Naive thymus-derived CD8-positive, alpha-beta T cell (primary cell): Measurements from ENCODE around the gene AP1AR. TPM values are rescaled to one million over a fixed set of nuclear protein-coding genes. Genes with fewer than 3 reads are reported as not detected.
"Not testable (repeated sequence)": the region's sequence is repeated elsewhere in the genome, so short reads cannot be mapped to it uniquely, and the experiment has no call there.

Experiments used
- ATAC-seq, 2 donors: fragments of 150-1000 bp; cut with Tn5 transposase in 1 of 2; sonication (Bioruptor Pico), chemical (Tn5 transposase) in 1 of 2; 1 replicate in 1 of 2; 2 replicates in 1 of 2; pipeline ENCODE4 v1.10.0; 2021; ENCODE audit warnings: mild to moderate bottlenecking in 2 of 2, moderate library complexity in 2 of 2
- POLR2A ChIA-PET: fragments of 350-600 bp; sonication (Branson Sonifier 250); formaldehyde crosslinking; loops from one replicate; lab custom pipeline; 2021; ENCODE audit warnings: antibody characterized with exemption; lab: Charles Lee
- DNase-seq, 10 donors: peaks; one replicate each; pipeline versions ENCODE4 v3.0.0 to v3.0.0-alpha.2; 2020 to 2022
- H3K27ac Mint-ChIP-seq, 10 donors: one replicate each; pipeline ENCODE4 v1.8.0; 2020 to 2022; ENCODE audit warnings: mild to moderate bottlenecking in 10 of 10, mixed read lengths in 10 of 10, moderate library complexity in 4 of 10, inconsistent platforms in 1 of 10
- H3K27me3 Mint-ChIP-seq, 5 donors: one replicate each; pipeline ENCODE4 v1.8.0; 2021 to 2022; ENCODE audit warnings: mixed read lengths in 5 of 5
- H3K36me3 Mint-ChIP-seq, 3 donors: one replicate each; pipeline ENCODE4 v1.8.0; 2020 to 2022; ENCODE audit warnings: mixed read lengths in 3 of 3, mild to moderate bottlenecking in 2 of 3, inconsistent platforms in 1 of 3
- H3K4me1 Mint-ChIP-seq, 4 donors: one replicate each; pipeline ENCODE4 v1.8.0; 2021 to 2022; ENCODE audit warnings: mixed read lengths in 4 of 4
- H3K4me3 Mint-ChIP-seq, 10 donors: one replicate each; pipeline ENCODE4 v1.8.0; 2020 to 2022; ENCODE audit warnings: mild to moderate bottlenecking in 10 of 10, mixed read lengths in 10 of 10, moderate library complexity in 6 of 10, inconsistent platforms in 1 of 10
- H3K9me3 Mint-ChIP-seq, 9 donors: one replicate each; pipeline ENCODE4 v1.8.0; 2020 to 2022; ENCODE audit warnings: mixed read lengths in 9 of 9, mild to moderate bottlenecking in 3 of 9, inconsistent platforms in 1 of 9, moderate library complexity in 1 of 9
- polyA plus RNA-seq, 3 donors: library from polyadenylated mRNA; unstranded; fragments of 300-500 nt; fragmentation: Illumina TruSeq; gene quantifications; one replicate each; pipeline ENCODE4 v1.2.3, GENCODE V29; 2021
- total RNA-seq, 8 experiments: library from RNA in 2 of 8; stranded (reverse) in 2 of 8; gene quantifications; one replicate each; pipeline ENCODE4 v1.2.3 and lab custom pipeline; 2021 to 2026

AP1AR gene
- total and polyA plus RNA-seq, 5 experiments from 2014 or later, result 16.1 to 28.9 (median 21.3) TPM

- POLR2A ChIA-PET, result interaction anchor here (0.9 to 4.0 kb wide), 7 partner anchors 12 to 139 kb away, joined by 3 to 33 read pairs (median 11); partner anchors contain the start of genes ALPK1, AP1AR and FAM241A
- DNase-seq, result peak in 3 of 10 donors; percentile 13 to 30 (median 22)
- Mint-ChIP-seq H3K4me1 (peaks cover 27 to 88% (median 69%) of the 10 kb centered on the region in 4 donors), H3K36me3 (peaks cover 0 to 12% (median 3%) of the 10 kb centered on the region in 3 donors), H3K27ac (peak overlapping the region; percentile 86 to 97 (median 93)), H3K9me3 (peaks cover 0 to 10% (median 0%) of the 10 kb centered on the region in 9 donors), H3K4me3 (peak overlapping the region; percentile 87 to 96 (median 94)), H3K27me3 (no peaks in the 10 kb centered on the region)
- no peak for ATAC-seq
Observed at GRCh38 chr4:112284662-112285411, 53.2 kb downstream of the AP1AR start.

DNA sequence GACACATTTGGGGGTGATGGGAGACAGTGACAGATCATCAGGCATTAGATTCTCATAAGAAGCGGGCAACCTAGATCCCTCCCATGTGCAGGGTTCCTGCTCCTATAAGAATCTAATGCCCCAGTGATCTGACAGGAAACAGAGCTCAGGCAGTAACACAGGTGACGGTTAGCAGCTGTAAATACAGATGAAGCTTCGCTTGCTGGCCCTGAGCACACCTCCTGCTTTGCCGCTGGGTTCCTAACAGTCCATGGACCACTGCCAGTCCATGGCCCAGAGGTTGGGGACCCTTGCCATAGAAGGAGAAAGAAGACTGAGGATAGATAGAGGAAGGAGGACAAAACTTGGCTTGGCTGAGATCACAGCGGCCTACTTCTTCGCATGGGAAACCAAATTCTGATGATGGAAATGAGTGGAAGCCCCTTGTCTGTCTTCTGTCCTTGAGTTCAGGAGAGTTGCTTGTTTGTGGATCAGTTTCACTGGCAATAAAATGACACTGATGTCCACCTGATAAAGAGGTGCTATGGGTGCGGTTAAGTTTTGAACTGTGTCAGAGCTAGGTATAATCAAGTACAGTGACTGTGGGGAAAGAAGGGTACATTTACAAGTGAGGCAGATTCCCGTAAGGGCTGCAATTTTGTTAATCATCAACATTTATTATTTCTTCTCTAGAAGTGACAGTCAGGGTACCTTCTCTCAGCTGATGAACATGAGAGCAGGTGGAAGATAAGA is 55.8 kb downstream of the AP1AR start:
- Mint-ChIP-seq H3K27me3 (no peaks in the 10 kb centered on the region), H3K4me3 (peak overlapping the region; percentile 52 to 96 (median 91)), H3K4me1 (peaks cover 27 to 64% (median 50%) of the 10 kb centered on the region in 4 donors), H3K9me3 (peaks cover 0 to 5% (median 0%) of the 10 kb centered on the region in 9 donors), H3K27ac (peak overlapping the region in 9 of 10 donors; percentile 55 to 95 (median 87)), H3K36me3 (peaks cover 0 to 2% (median 0%) of the 10 kb centered on the region in 3 donors)
- DNase-seq, result no peak
- ATAC-seq, result no peak
- POLR2A ChIA-PET, result interaction anchor here (0.6 to 4.0 kb wide), 8 partner anchors 9 to 1618 kb away, joined by 3 to 33 read pairs (median 11); partner anchors contain the start of genes ALPK1, AP1AR, LARP7 and ZGRF1

- DNase-seq, result peak in 1 of 10 donors; percentile 16
- POLR2A ChIA-PET, result interaction anchor here (3.4 kb wide), 2 partner anchors 8 to 11 kb away, joined by 11 to 26 read pairs; partner anchors contain the start of gene ALPK1
- Mint-ChIP-seq H3K4me3 (peak overlapping the region in 5 of 10 donors; percentile 7 to 68 (median 42)), H3K27me3 (no peaks in the 10 kb centered on the region), H3K4me1 (peaks cover 23 to 54% (median 41%) of the 10 kb centered on the region in 4 donors), H3K9me3 (no peaks in the 10 kb centered on the region), H3K36me3 (no peaks in the 10 kb centered on the region), H3K27ac (peak overlapping the region in 5 of 10 donors; percentile 31 to 90 (median 61))
- no peak for ATAC-seq
Observed at GRCh38 chr4:112288455-112288854, 56.9 kb downstream of the AP1AR start.

DNA sequence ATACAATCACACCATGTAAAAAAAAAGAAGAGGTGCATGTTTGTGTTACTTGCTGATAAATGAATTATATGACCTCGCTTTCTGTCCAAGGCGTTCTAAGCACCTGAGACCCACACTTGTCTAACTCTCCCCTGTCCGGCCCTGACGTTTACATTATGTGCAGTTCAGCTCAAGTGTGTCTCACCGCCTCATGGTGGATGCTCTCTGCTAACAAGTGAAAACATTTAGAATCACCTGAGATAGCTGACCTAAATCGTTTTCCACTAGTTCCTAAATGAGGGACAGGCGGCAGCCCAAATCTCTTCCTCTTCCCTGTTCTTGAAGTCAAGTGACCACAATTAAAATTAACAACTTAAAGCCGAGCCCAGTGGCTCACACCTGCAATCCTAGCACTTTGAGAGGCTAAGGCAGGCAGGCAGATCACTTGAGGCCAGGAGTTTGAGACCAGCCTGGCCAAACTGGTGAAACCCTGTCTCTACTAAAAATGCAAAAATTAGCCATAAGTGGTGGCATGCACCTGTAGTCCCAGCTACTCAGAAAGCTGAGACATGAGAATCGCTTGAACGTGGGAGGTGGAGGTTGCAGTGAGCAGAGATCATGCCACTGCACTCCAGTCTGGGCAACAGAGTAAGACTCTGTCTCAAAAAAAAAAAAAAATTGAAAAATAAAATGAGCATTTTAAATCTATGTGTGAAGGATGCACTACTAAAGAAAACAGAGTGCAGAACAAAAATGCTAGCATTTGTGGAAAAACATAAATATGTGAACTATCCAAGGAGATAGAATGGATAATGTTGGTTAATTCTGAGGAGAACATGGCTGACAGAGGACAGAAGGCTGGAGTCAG is 58.0 kb downstream of the AP1AR start:
- Mint-ChIP-seq H3K36me3 (no peaks in the 10 kb centered on the region), H3K4me3 (peak overlapping the region in 2 of 10 donors; percentile 1 to 34), H3K4me1 (peaks cover 17 to 43% (median 31%) of the 10 kb centered on the region in 4 donors), H3K9me3 (no peaks in the 10 kb centered on the region), H3K27me3 (no peaks in the 10 kb centered on the region), H3K27ac (peak overlapping the region in 4 of 10 donors; percentile 34 to 87 (median 72))
- POLR2A ChIA-PET, result interaction anchor here (1.7 kb wide), 1 partner anchor 19 kb away, joined by 4 read pairs; no protein-coding TSS in a partner anchor
- DNase-seq (no peak), ATAC-seq (no peak)

- H3K4me3 Mint-ChIP-seq, result no peak overlapping the region
- DNase-seq, result no peak
Observed at GRCh38 chr4:112290341-112290740, 58.8 kb downstream of the AP1AR start.

GRCh38 chr4:112296949-112297880 is 65.6 kb downstream of the AP1AR start, which contains the start of gene ALPK1:
TSS of gene ALPK1 (plus strand) at chr4:112297369.
- Mint-ChIP-seq H3K4me1 (peaks cover 8 to 35% (median 24%) of the 10 kb centered on the region in 4 donors), H3K27ac (peak within 1 kb of the TSS; percentile 79 to 95 (median 93)), H3K36me3 (no peaks in the 10 kb centered on the region), H3K4me3 (peak within 1 kb of the TSS; percentile 80 to 93 (median 88)), H3K9me3 (no peaks in the 10 kb centered on the region), H3K27me3 (no peaks in the 10 kb centered on the region)
- POLR2A ChIA-PET, result interaction anchor here (1.8 to 2.5 kb wide), 2 partner anchors 11 to 12 kb away, joined by 6 to 26 read pairs; partner anchors contain the start of gene TIFA
- peak in 3 of 10 donors; percentile 40 to 53 (median 42) for DNase-seq
- ATAC-seq, result peak; percentile 95 to 97

More at GRCh38 chr4:112290341-112290740, 58.8 kb downstream of the AP1AR start:
- POLR2A ChIA-PET, result interaction anchor here (1.7 kb wide), 1 partner anchor 19 kb away, joined by 4 read pairs; no protein-coding TSS in a partner anchor
- Mint-ChIP-seq H3K27ac (peak overlapping the region in 2 of 10 donors; percentile 25 to 87), H3K9me3 (no peaks in the 10 kb centered on the region), H3K4me1 (peaks cover 15 to 38% (median 26%) of the 10 kb centered on the region in 4 donors), H3K36me3 (no peaks in the 10 kb centered on the region), H3K27me3 (no peaks in the 10 kb centered on the region)
- no peak for ATAC-seq

GRCh38 chr4:112299721-112300120 is 68.1 kb downstream of the AP1AR start:
- no peak overlapping the region for H3K4me3 Mint-ChIP-seq
- no peak for ATAC-seq
- POLR2A ChIA-PET, result interaction anchor here (2.7 kb wide), 1 partner anchor 13 kb away, joined by 11 read pairs; the partner anchor contains the start of gene TIFA
- H3K27me3 Mint-ChIP-seq, result no peaks in the 10 kb centered on the region
- H3K36me3 Mint-ChIP-seq, result no peaks in the 10 kb centered on the region
- no peaks in the 10 kb centered on the region for H3K9me3 Mint-ChIP-seq
- DNase-seq, result no peak
- H3K4me1 Mint-ChIP-seq, result peaks cover 6 to 35% (median 24%) of the 10 kb centered on the region in 4 donors
- H3K27ac Mint-ChIP-seq, result peak overlapping the region in 2 of 10 donors; percentile 7 to 52

GRCh38 chr4:112302320-112303274 is 71.0 kb downstream of the AP1AR start:
- Mint-ChIP-seq H3K4me3 (no peak overlapping the region), H3K27ac (no peak overlapping the region), H3K4me1 (peaks cover 8 to 27% (median 23%) of the 10 kb centered on the region in 4 donors), H3K27me3 (no peaks in the 10 kb centered on the region), H3K9me3 (no peaks in the 10 kb centered on the region), H3K36me3 (peaks cover 0 to 2% (median 0%) of the 10 kb centered on the region in 3 donors)
- POLR2A ChIA-PET, result interaction anchor here (1.1 to 2.3 kb wide), 2 partner anchors 9 to 16 kb away, joined by 3 to 17 read pairs; partner anchors contain the start of gene TIFA
- DNase-seq (peak in 2 of 10 donors; percentile 37 to 43), ATAC-seq (peak; percentile 87 to 90)

GRCh38 chr4:112305477-112305876 is 73.9 kb downstream of the AP1AR start:
- DNase-seq, H3K27me3 Mint-ChIP-seq, H3K27ac Mint-ChIP-seq, H3K4me3 Mint-ChIP-seq, H3K9me3 Mint-ChIP-seq, H3K36me3 Mint-ChIP-seq, ATAC-seq: not testable (repeated sequence)
- POLR2A ChIA-PET, result interaction anchor here (1.1 kb wide), 1 partner anchor 19 kb away, joined by 3 read pairs; the partner anchor contains the start of gene TIFA
- H3K4me1 Mint-ChIP-seq, result peaks cover 11 to 31% (median 25%) of the 10 kb centered on the region in 4 donors
